NCI-H526 (cell line): Measurements from ENCODE around the gene MCM9.
"Not testable (repeated sequence)": the region's sequence is repeated elsewhere in the genome, so short reads cannot be mapped to it uniquely, and the experiment has no call there.

Source experiments
- DNase-seq, 2 experiments: peaks; one replicate each; lab custom pipeline; 2025; lab: John Stamatoyannopoulos, UW

MCM9 gene

DNA sequence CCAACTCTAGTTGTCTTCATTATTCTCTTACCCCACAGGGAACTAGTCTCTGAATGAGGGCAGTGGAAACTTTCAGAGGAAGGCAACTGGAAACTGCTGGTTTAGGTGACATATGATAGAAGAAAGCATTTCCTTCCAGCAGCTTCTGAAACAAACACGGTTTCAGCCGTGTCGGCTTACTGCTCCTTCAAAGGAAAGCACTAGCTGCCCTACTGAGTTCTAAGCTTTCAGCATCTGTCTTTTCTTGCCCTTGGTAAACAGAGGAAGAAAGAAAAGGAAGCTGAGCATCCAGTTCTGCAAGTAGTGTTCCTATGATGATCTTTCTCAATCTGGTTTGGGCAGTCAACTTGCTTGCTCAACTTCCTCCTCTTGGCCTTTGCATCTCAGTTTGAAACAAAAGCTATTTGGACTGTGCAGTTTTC, 166.0 kb downstream of the MCM9 start:
- no peak for DNase-seq

DNA sequence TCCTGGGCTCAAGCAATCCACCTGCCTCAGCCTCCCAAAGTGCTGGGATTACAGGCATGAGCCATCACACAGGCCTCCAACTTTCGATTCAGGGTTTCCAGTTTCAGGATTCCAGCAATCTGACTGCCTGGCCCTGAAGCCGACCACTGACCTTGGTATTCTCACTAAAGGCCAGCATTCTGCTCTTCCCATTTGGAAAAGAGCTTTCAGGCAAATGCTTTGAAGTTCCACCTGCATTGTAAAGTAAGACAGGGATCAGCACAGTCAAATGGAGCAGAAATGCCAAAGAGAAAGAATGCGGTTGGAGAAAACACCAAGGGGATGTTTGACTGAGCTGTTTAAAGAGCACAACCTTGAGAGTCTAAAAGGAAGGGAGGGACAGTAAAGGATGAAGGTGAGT, 166.5 kb downstream of the MCM9 start:
- no peak for DNase-seq

DNA sequence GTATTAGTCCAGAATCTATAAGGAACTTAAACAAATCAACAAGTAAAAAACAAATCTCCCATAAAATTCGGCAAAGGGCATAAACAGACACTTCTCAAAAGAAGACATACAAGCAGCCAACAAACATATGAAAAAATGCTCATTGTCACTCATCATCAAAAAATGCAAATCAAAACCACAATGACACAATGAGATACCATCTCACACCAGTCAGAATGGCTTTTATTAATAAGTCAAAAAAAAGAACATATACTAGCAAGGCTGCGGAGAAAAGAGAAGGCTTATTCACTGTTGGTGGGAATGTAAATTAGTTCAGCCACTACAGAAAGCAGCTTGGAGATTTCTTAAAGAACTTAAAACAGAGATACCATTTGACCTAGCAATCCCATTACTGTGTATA, 169.6 kb downstream of the MCM9 start:
- not testable (repeated sequence) for DNase-seq

DNA sequence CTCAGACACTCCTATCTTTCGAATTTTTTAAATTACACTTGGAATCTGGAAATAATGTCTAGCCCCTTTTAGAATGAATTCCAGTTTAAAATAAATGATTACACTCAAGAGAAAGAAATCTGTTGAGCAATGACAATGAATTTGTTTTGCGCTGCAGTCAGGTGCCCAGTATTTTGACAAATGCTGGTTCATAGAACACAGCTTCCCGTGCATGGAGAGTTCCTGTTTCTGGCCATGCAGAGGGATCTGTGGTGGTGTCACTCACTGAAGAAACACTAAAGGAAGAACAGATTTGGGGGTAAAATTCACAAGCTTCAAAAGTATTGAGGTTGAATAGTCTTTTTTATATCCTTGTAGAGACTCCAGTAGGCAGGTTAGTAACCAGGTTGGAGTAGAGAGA, 170.2 kb downstream of the MCM9 start:
- DNase-seq = no peak
